HG03565 (cell line): ENCODE results near the gene CDC14B.
"Not testable (repeated sequence)": the region's sequence is repeated elsewhere in the genome, so short reads cannot be mapped to it uniquely, and the experiment has no call there.

Source experiments
- ATAC-seq: cut with Tn5 transposase; IDR thresholded peaks from one replicate; pipeline ENCODE4 v1.9.1; 2021; ENCODE audit warnings: mild to moderate bottlenecking, moderate library complexity; ENCODE audit not compliant: unreplicated experiment

CDC14B gene

DNA sequence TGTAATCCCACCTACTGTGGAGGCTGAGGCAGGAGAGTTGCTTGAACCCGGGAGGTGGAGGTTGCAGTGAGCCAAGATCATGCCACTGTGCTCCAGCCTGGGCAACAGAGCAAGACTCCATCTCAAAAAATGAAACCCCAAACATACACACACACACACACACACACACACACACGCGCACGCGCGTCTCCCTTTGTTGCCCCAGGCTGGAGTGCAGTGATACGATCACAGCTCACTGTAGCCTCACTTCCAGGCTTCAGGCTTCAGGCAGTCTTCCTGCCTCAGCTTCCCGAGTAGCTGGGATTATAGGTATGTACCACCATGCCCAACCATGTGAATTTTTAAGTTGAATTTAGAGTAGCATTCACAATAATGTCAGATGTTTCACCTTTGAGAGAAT is 13.9 kb upstream of the CDC14B start:
- ATAC-seq: not testable (repeated sequence)

DNA sequence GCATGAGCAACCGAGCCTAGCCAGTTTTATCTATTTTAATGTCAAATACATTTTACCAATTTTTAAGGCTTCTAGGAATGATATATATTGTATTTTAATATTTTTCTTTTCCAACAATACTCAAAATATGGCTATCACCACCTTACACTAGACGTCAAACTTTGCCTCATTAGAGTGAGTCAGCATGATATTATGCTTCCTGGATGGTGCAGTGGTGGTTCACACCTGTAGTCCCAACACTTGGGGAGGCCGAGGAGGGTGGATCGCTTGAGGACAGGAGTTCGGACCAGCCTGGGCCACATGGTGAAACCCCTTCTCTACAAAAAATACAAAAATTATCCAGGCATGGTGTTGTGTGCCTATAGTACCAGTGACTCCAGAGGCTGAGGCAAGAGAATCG is 7.3 kb upstream of the CDC14B start:
- no peak for ATAC-seq

DNA sequence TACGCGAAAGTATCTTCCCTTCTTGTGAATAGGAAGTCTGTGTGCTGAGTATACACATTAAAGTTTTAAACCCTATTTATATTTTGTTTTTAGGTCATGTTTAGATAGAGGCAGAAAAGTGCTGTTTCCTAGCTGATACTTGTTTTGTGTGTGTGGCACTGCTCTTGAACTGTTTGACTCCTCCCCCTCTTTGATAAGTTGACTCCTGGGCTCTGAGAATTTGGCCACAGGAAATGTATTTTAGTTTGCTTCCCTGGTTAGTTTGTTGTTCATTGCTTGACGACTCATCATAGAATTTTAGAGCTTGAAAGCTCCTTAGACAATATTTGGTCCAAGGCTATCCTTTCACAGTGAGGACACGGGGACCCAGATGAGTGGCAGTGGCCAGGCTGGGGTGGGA is 2.0 kb upstream of the CDC14B start:
- ATAC-seq: no peak

DNA sequence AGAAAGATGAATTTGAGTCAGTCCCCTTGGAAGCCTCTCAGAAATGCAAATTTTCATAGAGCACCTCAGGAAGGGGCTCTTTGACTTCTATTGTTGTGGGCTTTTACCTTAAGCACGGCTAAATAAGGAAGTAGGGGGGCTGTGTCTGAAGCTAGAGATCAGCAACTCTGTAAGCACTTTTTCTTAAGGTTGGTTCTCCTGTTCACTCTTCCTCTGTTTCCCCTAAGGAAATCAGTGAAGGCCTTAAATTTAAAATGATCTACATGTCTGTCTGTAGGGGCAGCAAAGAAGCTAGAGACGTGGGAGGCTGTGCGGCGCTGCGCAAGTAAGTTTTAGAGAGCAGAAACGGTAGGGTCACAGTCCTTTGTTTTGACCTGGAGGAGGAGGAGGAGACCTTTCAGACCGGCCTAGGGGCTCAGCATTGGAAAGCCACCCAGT is 1.2 kb upstream of the CDC14B start:
- ATAC-seq: no peak

DNA sequence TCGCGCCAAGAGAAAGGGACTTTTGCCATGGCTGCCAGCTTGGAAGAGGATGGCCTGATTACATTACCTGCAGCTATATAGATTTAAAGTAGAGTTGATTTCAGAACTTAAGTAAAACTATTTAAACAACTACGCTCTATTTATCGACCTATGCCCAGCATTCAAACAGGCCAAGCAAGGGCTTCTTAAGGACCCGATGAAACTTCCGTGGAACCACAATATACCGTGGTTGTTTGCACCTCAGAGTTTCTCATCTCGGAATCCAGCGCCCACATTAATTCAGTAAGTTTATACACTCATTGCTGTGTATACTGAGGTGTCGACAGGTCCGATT is 505 bp upstream of the CDC14B start:
- ATAC-seq: no peak

DNA sequence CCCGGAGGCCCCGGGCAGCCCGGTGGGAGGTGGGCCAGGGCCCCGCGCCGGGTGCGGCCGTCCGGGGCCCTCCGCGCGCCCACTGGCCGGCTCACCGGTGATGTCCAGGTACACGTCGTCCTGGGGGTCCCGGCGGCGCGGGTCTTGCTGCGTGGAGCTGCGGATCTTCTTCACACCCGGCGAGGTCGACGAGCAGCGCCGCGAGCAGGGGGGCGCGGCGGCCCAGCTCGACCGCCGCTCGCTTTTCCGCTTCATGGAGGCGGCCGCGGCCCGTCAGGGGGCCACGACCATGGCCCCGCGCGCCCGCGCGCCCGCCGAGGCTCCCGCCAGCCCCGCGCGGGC is 548 bp downstream of the CDC14B start:
- ATAC-seq: no peak

DNA sequence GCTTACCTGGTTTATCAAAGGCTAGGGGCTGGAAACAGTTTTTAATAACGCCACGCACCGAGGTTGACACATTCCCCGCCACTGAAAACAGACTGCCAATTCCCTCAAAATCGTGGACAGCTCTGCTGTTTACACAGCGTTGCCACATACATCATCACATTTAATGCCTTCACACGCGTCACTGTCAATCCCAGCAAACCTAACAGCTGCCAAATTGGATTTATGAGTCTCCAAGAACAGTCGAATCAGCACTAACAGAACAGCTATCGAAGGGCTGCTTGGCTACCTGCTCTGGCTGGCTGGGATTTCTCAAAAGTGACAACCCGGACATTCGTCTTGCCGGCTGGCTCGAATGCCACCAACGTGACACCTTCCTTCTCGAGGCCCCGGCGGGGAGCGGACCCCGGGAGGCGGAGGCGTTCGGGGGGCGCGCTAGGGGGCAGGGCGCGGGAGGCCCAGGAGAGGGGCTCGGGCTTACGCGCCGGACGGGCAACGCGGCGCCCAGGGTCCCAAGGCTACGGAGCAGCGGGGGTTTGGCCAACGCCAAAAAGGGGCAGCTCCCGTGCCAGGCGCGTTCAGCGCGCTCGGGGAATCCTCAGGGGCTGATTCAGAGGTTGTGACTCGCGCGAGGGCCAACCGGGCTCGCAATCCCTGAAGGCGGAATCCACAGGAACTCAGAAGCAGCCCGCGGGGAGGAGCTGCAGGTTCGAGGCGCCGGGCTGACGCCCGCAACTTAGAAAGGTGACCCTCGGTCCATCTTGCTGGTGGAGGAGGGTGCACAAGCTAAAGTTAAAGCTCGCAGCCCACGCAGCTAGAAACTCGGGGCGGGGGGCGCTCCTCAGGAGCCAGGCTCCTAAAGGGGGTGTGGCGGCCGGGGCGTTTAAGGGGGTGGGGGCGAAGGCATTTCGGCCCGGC is 1.2 kb downstream of the CDC14B start:
- ATAC-seq: no peak

DNA sequence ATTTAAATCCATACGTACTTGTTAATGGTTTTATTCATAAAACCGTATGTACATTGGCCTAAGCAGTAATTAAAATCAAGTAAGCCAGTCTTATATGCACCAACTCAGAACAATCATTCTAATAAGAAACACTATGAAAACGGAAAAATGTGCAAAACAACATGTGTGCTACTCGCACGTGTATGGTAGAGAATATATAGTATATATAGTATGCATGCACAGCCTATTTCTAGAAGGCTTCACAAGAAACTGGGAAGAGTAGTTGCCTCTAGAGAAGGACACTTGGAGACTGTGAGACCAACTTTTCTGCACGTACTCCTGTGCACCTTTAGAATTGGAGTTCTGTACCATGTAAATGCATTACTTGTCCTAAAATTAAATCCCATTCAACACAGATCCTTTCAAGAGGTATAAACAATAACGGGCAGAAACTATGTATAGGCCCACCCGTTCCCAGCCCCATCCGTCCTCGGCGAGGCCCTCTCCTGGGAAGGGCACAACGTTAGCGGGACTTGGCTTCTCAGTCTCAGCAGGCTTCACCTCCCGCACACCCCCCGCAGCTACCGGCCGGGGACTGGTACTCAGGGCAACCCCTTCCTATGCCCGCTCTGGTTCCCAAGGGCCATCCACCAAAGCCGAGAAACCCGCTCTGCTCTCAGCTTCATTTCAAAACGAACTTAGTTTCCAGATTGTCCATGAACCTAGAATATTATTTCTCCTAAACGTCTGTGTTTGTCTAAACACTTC is 2.0 kb downstream of the CDC14B start:
- no peak for ATAC-seq

DNA sequence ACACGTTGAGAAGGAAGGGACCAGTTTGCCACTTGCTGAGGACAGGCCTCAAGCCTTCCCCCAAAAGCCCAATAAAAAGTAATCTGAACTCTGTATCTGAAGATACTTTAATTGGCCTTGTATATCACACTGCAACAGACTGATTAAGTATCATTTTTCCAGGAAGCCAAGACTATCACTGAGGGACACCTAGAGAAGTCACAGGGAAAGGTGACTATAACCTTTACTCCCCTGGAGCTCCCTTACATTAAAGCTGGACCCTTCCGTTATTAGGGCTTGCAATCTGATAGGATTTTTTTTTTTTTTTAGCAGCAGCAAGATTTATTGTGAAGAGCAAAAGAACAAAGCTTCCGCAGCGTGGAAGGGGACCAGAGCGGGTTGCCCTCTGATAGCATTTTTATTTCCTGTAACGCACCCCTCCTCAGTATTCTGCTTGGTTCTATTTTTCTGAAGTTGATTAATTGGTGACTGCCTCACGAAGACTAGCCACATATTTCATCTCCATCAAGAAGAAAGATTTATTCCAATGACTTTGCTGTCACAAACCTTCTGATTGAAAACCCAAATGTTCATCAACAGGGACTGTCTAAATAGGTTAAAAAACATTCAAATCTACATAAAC is 2.7 kb downstream of the CDC14B start:
- no peak for ATAC-seq

DNA sequence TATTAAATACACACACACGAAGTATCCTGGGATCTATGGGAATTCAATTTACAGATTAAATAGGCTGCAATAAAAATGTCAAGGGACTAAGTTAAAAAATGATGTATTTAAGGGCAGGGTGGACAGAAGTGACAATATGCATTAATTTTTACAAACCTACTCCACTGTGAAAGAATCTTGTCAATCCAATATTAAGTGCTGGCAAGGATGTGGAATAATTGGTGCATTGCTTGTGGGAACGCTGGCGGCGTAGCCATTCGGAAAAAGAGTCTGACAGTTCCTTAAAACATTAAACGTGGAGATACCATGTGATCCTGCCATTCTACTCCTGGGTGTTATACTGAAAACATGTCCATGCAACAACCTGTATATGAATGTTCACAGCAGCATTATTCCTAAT is 4.2 kb downstream of the CDC14B start:
- no peak for ATAC-seq

DNA sequence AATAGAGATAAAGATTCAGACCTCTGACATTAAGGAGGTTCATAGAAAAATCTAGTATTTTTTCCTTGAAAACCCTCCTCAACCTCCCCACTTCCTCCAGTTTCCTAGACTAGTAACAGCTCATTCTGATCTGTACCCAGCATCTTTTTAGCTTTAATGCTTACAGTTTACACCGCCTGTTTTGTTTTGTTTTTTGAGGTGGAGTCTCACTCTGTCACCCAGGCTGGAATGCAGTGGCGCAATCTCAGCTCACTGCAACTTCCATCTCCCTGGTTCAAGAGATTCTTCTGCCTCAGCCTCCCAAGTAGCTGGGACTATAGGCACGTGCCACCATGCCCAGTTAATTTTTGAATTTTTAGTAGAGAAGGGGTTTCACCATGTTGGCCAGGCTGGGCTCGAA is 5.0 kb downstream of the CDC14B start:
- not testable (repeated sequence) for ATAC-seq

DNA sequence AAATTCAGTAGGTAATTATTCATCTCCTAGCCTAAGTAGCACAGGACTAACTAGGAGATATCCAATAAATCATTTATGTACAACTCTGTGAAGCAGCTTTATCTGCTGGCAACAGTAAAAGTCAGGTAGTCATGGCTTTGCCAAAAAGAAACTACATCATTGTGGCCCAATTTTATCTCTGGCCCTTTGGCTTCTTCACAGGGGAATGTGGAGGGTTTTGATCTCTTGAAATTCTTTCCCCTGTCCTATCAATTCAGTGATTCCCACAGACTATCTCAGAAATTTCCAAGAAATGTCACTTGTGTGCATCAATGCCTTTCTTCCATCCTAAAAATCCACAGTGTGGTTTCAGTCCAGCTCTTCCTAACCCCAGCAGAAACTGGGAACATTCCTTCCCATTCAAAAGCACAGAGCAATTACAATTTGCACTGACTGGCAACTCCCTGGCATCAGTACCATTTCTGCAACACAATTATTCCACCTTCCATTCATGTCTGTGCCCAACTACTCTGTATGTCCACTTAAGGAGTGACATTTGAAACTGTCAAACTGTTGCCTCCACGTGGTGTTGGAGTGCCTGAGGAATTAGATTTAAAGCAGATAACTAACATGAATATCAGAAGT is 6.6 kb downstream of the CDC14B start:
- no peak for ATAC-seq

DNA sequence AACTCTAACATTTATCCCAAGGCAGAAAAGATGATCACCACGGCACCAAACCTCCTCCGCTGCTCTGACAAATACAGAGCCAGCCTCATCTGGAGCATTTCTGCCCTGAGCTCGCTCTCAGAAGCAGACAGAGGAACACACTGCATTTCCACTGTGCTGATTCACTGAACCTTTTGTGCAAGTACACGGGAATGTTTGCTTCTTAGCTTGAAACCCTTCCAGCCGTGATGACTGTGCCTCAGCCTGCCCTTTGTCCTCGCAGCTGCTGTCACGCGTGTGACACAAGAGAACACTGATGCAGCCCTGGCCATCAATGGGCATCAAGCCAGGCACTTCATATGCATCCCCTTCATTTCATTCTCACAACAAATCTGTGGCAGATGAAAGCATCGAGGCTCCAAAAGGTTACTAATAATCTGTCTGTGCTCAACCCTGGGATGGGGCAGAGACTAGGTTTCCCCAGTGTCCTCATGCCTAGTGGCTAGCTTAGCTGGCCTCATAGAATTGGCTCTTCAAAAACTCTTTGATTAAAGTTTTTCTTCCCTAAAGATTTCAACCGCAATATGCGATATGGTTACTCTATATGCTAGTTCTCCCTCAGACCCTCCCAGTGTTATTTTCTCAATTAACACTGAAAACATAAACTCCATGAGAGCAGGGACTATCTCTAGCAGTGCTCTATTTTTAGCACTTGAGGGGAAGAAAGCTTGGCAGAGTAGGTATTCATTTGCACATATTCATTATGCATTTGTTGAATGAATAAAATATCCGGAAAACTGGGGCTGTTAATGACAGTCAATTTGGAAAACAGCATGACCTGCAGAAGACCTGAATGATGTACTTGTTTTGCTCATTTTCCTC is 7.3 kb downstream of the CDC14B start:
- ATAC-seq: no peak

DNA sequence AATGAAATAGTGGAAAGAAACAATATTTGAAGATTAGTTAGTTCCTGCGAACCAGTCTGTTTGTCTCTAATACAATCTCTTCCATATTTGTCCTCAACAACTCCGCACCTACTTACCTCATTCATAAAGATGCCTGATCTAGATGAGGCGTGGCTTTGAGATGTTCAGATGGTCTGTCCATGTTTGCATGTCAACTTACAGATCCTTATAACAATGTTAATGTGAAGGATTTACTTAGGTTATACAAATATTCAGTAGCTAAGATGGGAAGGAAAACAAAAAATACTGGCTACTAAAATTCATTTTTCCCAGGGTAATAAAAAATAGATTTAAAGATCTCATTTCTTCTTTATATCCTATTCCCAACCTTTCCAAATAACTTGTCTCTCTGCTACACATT is 8.3 kb downstream of the CDC14B start:
- ATAC-seq: no peak

DNA sequence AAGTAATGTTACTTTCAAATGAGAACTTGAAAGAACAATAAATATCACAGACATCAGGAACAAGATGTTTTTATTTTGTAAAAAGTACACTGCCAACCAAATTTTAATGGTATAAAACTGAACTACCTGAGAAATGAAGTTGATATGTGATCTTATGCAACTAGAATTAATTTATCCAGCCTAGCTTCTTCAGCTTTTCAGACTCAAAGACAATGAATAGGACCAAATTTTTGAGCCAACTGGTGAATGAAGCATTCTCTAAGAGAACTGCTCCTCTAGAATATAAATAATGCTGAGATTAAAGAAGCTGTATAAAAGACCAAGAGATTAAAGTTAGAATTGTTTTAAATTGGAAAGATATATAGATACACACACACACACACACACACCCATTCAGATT is 9.9 kb downstream of the CDC14B start:
- no peak for ATAC-seq

DNA sequence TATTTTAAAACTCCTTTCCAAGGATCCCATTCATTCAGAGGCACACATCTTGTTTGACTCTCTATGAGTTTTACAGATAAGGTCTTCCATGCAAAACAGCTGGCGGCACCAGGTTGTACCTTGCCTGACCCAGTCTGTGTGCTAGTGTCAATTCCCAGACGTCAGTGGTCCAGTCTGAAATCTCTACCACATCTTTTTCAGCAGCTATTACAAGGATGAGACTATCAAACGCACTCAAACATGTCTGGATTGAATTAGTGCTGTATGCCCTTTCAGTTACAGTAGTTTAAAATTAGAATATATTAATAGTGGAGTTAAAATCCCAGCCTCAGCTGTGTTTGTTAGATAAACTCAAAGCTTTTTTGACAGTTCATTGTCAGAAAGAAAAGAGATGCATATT is 11.7 kb downstream of the CDC14B start:
- ATAC-seq: no peak

DNA sequence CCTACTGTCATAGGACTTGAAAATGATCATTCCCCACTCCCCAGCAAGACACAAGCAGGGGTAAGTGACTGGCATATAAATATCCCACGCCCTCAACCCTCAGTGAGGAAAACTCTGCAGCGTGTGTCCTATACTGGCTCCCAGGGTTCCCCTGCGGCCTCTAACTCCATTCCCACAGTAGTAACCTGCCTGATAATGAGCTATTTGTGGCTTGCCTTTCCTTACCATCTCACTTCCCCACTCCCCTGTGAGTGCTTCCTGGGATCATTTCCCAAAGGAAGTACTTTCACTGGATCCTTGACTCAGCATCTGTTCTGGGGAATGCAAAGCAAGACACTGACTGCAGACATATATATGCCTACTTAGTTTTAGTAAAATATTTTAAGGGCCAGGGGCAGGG is 14.3 kb downstream of the CDC14B start:
- ATAC-seq: no peak

DNA sequence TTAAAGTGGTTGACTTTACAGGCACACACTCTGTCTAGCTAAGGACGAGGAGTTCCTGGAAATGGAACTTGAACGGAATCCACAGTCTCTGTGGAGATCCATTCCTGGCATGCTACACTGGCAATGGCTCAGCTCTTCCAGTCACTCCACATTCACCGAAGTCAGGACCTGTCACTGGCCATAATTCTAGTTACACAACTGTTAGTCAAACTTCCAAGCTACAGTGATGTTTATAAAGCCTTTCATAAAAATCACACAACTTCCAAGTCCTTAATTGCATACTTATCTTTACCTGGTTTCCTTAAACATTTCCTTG is 15.7 kb downstream of the CDC14B start:
- no peak for ATAC-seq

DNA sequence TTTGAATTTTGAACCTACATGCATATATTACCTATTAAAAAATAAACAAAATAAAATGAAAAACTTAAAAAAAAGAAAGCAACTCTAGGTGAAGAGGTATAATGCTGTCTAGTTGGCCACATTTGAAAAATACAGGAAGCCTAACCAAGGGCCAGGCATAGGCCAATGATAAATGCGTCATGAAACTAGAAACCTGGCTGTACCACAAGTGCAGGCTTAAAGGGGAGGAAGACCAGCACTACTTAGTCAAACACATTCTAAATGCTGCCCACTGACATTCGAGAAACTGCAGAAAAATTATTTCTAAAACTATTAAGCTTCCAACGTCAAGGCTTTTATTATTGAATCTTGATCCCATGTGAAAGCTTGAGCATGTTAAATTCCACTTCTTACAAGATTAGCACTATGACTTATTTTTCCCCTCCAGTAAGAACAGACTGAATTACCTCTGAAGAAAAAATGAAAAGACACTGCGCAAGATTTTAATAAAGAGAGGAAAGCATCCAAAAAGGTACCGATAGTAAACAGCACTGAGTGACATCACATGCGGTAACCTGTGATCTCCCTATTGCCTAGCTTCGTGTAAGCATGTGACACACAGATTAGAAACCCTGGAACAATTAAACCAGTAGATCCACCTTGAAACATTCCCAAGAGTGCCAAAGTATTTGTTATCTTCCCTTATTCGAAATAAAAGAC is 16.2 kb downstream of the CDC14B start:
- ATAC-seq: no peak

DNA sequence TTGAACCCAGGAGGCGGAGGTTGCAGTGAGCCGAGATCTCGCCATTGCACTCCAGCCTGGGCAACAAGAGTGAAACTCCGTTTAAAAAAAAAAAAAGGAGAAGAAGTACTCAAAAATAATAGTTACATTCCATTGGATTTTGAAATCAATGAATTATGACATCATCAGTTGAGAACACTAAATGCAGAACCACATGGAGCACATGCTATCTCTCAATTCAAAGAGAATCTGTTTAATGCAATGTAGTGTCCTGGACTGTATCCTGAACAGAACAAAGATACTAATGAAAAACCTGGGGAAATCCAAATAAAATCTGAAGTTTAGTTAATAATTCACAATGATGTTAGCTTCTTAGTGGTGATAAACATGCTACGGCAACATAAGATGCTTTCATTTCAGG is 20.3 kb downstream of the CDC14B start:
- no peak for ATAC-seq
